OCI-LY1 (cell line): ENCODE results near the gene MNAT1.

Source experiments
- H2AFZ ChIP-seq: fragments of 200-600 bp; sonication (generic), shearing (Covaris generic); 2 replicates; pipeline ENCODE4 v1.6.0; 2014; ENCODE audit warnings: antibody characterized with exemption, mild to moderate bottlenecking, low read length
- H3F3A ChIP-seq: fragments of 200-600 bp; sonication (generic), shearing (Covaris generic); 2 replicates; pipeline ENCODE4 v1.6.0; 2014; ENCODE audit warnings: mild to moderate bottlenecking, antibody characterized with exemption, low read length, moderate library complexity; ENCODE audit not compliant: insufficient read depth
- H3K27ac ChIP-seq: fragments of 200-600 bp; sonication (generic); 2 replicates; pipeline ENCODE4 v1.5.1; 2014; ENCODE audit warnings: low read length, mixed run types, mild to moderate bottlenecking, low read depth; ENCODE audit not compliant: poor library complexity, severe bottlenecking
- H3K27me3 ChIP-seq: fragments of 200-600 bp; sonication (generic); 2 replicates; pipeline ENCODE4 v1.6.0; 2014; ENCODE audit warnings: antibody characterized with exemption, mild to moderate bottlenecking, low read length, moderate library complexity; ENCODE audit not compliant: insufficient read depth
- H3K36me3 ChIP-seq: fragments of 200-600 bp; sonication (generic); 2 replicates; pipeline ENCODE4 v1.6.1; 2014; ENCODE audit warnings: mild to moderate bottlenecking, antibody characterized with exemption, low read length, moderate library complexity, mixed read lengths; ENCODE audit not compliant: insufficient read depth
- H3K4me1 ChIP-seq: fragments of 200-600 bp; sonication (generic); 2 replicates; pipeline ENCODE4 v1.5.1; 2014; ENCODE audit warnings: mild to moderate bottlenecking, low read length, moderate library complexity; ENCODE audit not compliant: insufficient read depth, severe bottlenecking
- H3K4me2 ChIP-seq: fragments of 200-600 bp; sonication (generic), shearing (Covaris generic); 2 replicates; pipeline ENCODE4 v1.6.1; 2014; ENCODE audit warnings: low read length
- H3K4me3 ChIP-seq: fragments of 200-600 bp; sonication (generic); 2 replicates; pipeline ENCODE4 v1.5.1; 2014; ENCODE audit warnings: low read length, low read depth, mild to moderate bottlenecking, mixed read lengths; ENCODE audit not compliant: poor library complexity, severe bottlenecking
- H3K79me2 ChIP-seq: fragments of 200-600 bp; shearing (Covaris generic); 2 replicates; pipeline ENCODE4 v1.6.1; 2016; ENCODE audit warnings: mixed run types, low read length, mixed read lengths; ENCODE audit not compliant: insufficient read depth
- H3K9ac ChIP-seq: fragments of 200-600 bp; sonication (generic), shearing (Covaris generic); 2 replicates; pipeline ENCODE4 v1.6.1; 2014; ENCODE audit warnings: mild to moderate bottlenecking, low read length, mixed read lengths
- H3K9me2 ChIP-seq: fragments of 200-600 bp; sonication (generic), shearing (Covaris generic); 2 replicates; pipeline ENCODE4 v1.6.1; 2014; ENCODE audit warnings: low read depth, mild to moderate bottlenecking, low read length, mixed read lengths
- H3K9me3 ChIP-seq: fragments of 200-600 bp; shearing (Covaris generic); 2 replicates; pipeline ENCODE4 v1.6.1; 2014; ENCODE audit warnings: low read length, mixed read lengths
- H4K20me1 ChIP-seq: fragments of 200-600 bp; sonication (generic), shearing (Covaris generic); 2 replicates; pipeline ENCODE4 v1.6.0; 2016; ENCODE audit warnings: mild to moderate bottlenecking, low read length; ENCODE audit not compliant: insufficient read depth
- EZH2 ChIP-seq: fragments of 200-600 bp; sonication (generic), shearing (Covaris generic); IDR thresholded peaks from 2 replicates; pipeline ENCODE4 v1.8.0; 2017; ENCODE audit warnings: borderline replicate concordance, mixed run types, mild to moderate bottlenecking, antibody characterized with exemption, low read length, moderate library complexity, mixed read lengths
- TF ChIP-seq, protein P1 (sequence below): fragments of 200-600 bp; sonication (generic), shearing (Covaris generic); IDR thresholded peaks from 2 replicates; pipeline ENCODE4 v1.5.1; 2017; ENCODE audit warnings: mild to moderate bottlenecking, antibody characterized with exemption, low read length, moderate library complexity, mixed read lengths

Gene MNAT1

DNA sequence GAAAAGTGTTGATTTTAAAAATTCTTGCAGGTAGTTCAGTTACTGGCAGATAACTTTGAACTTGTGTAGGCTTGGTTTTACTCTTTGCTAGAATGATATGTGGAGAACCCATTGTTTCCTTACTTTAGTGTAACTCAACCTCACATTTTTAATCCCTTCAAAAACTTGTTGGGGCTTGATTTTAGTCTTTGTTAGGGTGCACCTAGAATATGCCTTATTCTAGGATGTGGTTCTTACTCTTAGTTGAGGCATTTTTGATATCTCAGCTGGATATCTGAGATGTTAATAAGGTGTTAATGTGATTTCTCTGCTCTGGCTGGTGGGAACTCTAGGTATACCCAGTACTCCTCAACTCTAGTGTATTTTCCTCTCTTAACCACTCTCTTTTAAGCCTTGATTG is 10.0 kb downstream of the MNAT1 start:
- Histone ChIP-seq H4K20me1 (no peaks in the 10 kb centered on the region), H3K9me3 (peaks cover 4% of the 10 kb centered on the region; the same call in 1 of the 2 replicates), H3K4me2 (no peak overlapping the region), H3K4me3 (no peak overlapping the region), H3K27me3 (no peaks in the 10 kb centered on the region), H3K4me1 (no peaks in the 10 kb centered on the region), H3K36me3 (no peaks in the 10 kb centered on the region), H3K9ac (no peak overlapping the region), H3K79me2 (peaks cover 35% of the 10 kb centered on the region), H3F3A (no peaks in the 10 kb centered on the region), H3K9me2 (no peaks in the 10 kb centered on the region), H2AFZ (no peak overlapping the region), H3K27ac (no peak overlapping the region)
- TF ChIP-seq, protein P1, sequence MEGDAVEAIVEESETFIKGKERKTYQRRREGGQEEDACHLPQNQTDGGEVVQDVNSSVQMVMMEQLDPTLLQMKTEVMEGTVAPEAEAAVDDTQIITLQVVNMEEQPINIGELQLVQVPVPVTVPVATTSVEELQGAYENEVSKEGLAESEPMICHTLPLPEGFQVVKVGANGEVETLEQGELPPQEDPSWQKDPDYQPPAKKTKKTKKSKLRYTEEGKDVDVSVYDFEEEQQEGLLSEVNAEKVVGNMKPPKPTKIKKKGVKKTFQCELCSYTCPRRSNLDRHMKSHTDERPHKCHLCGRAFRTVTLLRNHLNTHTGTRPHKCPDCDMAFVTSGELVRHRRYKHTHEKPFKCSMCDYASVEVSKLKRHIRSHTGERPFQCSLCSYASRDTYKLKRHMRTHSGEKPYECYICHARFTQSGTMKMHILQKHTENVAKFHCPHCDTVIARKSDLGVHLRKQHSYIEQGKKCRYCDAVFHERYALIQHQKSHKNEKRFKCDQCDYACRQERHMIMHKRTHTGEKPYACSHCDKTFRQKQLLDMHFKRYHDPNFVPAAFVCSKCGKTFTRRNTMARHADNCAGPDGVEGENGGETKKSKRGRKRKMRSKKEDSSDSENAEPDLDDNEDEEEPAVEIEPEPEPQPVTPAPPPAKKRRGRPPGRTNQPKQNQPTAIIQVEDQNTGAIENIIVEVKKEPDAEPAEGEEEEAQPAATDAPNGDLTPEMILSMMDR = no peak
- TF ChIP-seq EZH2 = no peak

DNA sequence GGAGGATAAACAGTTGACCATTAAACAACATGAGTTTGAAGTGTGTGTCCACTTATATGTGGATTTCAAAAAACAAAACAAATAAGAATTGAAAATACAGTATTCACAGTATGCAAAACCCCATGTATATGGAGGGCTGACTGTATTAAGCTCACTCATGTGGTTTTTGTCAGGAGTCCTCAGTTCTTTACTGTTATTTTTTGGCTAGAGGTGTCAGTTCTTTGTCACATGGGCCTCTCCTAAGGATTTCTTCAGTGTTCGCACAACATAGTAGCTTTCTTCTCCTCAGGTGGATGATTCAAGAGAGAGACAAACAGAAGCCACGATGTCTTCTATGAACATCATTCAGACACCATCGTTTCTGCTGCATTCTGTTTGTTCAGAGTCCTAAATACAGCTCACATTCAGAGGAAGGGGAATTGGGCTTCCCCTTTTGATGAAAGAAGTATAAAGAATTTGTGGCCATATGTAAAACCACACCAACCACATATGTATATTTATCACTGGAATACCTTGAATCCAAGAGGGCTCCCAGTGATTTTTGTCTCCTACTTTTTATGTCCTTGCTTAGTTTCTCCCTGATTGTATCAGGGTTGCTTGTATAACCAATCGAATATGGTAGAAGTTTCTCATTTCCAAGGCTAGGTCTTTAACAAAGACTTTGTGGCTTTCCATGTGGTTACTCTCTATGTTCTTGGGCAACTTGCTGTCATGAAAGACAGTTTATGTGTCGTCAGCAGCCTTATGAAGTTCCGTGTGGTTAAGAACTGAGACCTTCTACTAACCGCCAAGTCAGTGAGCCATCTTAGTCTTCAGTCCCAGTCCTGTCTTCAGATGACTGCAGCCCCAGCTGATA is 18.9 kb downstream of the MNAT1 start:
- H3K27me3 ChIP-seq = no peaks in the 10 kb centered on the region
- H3K9me2 ChIP-seq = no peaks in the 10 kb centered on the region
- H3K9me3 ChIP-seq = no peaks in the 10 kb centered on the region
- no peaks in the 10 kb centered on the region; the same call in 1 of the 2 replicates for H3K36me3 ChIP-seq
- no peak overlapping the region; the same call in 1 of the 2 replicates for H3K4me2 ChIP-seq
- no peak overlapping the region for H3K27ac ChIP-seq
- H4K20me1 ChIP-seq = no peaks in the 10 kb centered on the region
- TF ChIP-seq, protein P1 = no peak
- TF ChIP-seq EZH2 = no peak
- peaks cover 24% of the 10 kb centered on the region for H3K4me1 ChIP-seq
- H3K9ac ChIP-seq = no peak overlapping the region
- H3F3A ChIP-seq = no peaks in the 10 kb centered on the region
- H2AFZ ChIP-seq = no peak overlapping the region
- no peak overlapping the region for H3K4me3 ChIP-seq
- peaks cover 10% of the 10 kb centered on the region; the same call in 1 of the 2 replicates for H3K79me2 ChIP-seq

DNA sequence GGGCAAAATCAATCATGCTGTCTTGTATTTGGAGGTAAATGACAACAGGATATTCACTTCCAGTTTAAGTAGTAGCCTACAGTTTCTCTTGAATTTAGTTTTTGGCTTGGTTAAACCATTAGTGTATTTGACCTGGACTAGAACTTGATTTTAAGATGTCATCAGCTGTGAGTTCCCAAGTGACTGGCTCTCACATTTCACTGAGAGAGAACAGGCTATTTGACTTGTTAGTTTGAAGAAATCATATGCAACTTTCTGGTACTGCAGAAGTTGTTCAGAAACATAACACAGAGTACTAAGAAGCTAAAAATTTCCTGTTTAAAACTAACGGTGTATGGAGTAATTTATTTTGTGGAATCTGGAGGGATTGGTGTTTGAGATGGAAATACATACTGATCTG is 22.3 kb downstream of the MNAT1 start:
- no peaks in the 10 kb centered on the region for H3F3A ChIP-seq
- H3K9me2 ChIP-seq = no peaks in the 10 kb centered on the region
- no peaks in the 10 kb centered on the region; the same call in 1 of the 2 replicates for H3K36me3 ChIP-seq
- TF ChIP-seq, protein P1 = no peak
- TF ChIP-seq EZH2 = no peak
- no peak overlapping the region for H3K4me3 ChIP-seq
- 0 out of 2 replicates have a peak, but pooled peaks cover 4% of the 10 kb centered on the region for H3K79me2 ChIP-seq
- peaks cover 25% of the 10 kb centered on the region for H3K4me1 ChIP-seq
- no peak overlapping the region for H2AFZ ChIP-seq
- no peak overlapping the region for H3K9ac ChIP-seq
- no peaks in the 10 kb centered on the region for H3K27me3 ChIP-seq
- H4K20me1 ChIP-seq = no peaks in the 10 kb centered on the region
- no peak overlapping the region for H3K4me2 ChIP-seq
- no peak overlapping the region for H3K27ac ChIP-seq
- H3K9me3 ChIP-seq = no peaks in the 10 kb centered on the region
